Limb (tissue), 2 donors: ENCODE data around the gene TEX54.
"Not testable (repeated sequence)": the region's sequence is repeated elsewhere in the genome, so short reads cannot be mapped to it uniquely, and the experiment has no call there.

ENCODE experiments used
- DNase-seq, 2 donors: peaks; one replicate each; pipeline ENCODE4 v3.0.0-alpha.2; 2016; ENCODE audit errors: extremely low spot score in 2 of 2

TEX54 gene

DNA sequence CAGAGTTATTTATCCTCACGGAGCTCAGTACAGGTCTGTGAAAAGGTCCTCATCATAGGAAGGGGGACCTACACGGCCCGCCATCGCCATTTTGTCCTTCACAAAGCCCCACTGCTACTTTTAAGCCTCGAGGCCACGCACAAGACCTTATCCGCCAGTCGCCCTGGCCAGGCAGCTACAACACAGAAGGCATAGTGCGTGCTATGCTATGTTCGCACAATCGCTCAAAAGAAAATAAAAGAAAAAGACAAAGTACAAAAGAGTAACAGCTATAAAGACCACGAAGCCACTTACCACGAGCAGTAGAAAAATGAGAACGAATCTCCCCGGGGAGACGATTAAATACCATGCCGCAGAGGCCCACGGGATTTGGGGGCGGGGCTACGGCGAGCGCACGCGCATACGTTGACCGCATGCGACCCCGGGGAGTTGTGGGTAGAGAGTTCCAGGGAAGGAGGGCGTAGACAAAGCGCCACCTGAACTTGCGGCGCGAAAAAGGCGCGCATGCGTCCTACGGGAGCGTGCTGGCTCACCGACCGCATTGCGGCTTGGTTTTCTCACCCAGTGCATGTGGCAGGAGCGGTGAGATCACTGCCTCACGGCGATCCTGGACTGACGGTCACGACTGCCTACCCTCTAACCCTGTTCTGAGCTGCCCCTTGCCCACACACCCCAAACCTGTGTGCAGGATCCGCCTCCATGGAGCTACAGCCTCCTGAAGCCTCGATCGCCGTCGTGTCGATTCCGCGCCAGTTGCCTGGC lies 23.1 kb upstream of the TEX54 start:
- peak; percentile 97 to 99 for DNase-seq

DNA sequence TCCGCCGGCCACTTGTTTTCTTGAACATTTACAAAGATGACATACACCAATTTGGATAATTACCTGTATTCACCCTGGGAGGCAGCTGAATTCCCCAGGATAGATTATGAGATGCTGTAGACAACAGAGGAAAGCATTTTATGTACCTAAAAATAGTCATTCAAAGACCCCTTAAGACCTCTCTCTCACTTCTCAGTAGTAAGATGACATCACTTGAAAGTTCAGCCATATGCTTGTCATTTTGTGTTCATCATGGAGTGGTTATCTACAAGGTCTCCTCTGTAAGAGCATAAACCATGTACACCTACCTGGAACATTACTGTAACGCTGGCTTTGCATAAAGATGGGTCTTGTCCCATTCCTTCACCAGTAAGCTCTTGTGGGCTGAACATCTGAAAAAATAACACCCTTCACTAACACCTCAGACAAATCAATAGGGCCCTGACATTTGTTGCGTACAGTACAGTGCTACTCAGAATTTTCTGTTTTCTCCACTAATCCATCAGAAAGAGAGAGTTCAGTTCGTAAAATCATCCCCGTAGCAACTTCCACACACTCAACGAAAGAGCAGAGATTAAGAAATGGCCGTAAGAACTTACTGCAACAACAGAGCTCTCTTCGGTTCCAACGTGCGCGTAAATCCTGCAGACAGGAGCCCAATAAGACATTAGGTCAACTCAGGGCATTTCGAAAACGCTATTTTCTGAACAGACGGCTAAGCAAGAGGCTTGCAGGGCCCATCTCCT lies 22.4 kb upstream of the TEX54 start:
- DNase-seq: no peak

DNA sequence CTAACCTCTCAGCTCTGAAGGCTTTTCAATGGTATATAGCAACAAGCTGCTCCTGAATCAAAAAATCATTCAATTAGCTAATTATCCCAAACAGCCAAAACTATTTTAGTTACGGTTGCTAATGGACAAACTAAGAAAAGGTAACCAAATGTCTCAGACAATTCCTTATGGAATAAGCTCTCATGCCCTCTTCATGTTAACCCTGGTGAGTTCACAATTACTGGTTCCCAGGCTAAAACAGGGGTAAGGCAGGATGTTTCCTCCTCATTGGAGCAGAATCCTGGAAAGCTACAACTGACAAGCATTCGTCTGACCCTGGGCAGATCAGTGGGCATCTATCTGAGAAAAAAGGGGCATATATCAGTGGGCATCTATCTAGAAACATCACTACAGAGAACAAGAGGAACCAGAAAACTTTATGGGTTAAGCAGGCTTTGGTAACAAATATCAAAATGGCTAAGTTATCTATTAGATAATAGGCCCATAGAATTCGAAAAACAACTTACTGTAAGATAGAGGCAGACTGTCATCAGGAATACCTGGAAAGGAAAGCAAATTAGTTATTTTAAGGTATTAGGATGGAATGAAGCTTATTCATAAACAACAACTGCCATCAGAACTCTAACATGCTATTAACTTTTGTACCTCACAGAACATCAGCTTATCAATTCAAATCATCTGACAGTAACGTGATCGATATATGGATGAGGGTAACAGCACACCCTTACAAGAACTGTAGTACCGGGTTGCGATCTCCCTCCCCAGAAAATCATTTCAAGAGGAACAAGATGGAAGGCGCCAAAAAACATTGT lies 21.6 kb upstream of the TEX54 start:
- DNase-seq: no peak

- no peak for DNase-seq
These were observed 20.8 kb upstream of the TEX54 start for GRCh38 chr11:62853279-62853965.

- no peak for DNase-seq
These were observed 20.0 kb upstream of the TEX54 start for GRCh38 chr11:62852523-62853188.

GRCh38 chr11:62851807-62852522 lies 19.3 kb upstream of the TEX54 start:
- no peak for DNase-seq

GRCh38 chr11:62850911-62851806 lies 18.5 kb upstream of the TEX54 start:
- DNase-seq: no peak

GRCh38 chr11:62847767-62848314 lies 15.2 kb upstream of the TEX54 start:
- DNase-seq: no peak

DNA sequence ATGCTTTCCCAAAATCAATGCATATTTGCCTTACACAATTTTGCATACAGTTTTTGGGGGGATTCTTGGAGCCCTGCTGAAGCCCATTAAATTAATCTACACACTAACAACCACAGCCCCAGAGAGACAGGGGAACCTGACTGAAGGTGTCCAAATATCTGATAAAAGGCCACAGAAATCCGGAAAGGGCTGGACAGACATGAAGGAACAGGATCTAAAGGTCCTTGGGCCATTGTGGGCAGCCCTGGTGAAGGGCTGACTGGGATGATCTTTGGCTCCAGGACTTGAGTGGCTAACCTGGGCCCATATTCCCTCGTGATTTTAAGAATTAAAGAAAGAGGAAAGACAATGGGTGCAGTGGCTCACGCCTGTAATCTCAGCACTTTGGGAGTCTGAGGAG lies 13.5 kb upstream of the TEX54 start:
- no peak for DNase-seq

GRCh38 chr11:62844154-62844553 lies 11.5 kb upstream of the TEX54 start:
- no peak for DNase-seq

- DNase-seq: no peak
These were observed 10.8 kb upstream of the TEX54 start for GRCh38 chr11:62843466-62843865.

GRCh38 chr11:62842891-62843290 lies 10.2 kb upstream of the TEX54 start:
- not testable (repeated sequence) for DNase-seq

DNA sequence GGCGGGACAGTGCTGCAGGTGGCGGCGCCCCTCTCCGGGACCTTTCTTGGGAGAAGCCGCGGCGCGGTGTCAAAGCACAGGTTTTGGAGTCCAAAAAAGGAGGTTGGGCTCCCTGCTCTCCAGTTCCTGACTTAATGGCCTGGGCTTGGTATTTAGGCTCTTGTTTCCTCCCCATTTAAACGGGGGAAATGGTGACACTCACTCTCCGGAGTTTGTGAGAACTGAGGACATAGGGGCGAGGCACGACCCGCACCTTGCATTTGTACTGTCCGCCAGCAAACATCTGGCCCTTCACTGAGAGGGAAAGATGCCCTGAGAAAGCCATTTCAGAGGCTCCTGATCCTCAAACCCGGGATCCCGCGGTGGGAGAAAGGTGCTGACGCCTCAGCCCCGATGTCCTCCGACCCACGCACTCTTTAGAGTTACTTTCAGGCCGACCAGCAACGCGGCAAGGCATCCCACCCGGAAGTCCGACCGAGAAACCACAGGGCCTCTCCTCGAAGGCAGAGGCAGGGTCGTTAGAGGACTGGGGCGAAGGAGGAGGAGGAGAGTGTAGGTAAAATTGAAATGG lies 9.6 kb upstream of the TEX54 start:
- peak in 1 of 2 donors; percentile 68 for DNase-seq

DNA sequence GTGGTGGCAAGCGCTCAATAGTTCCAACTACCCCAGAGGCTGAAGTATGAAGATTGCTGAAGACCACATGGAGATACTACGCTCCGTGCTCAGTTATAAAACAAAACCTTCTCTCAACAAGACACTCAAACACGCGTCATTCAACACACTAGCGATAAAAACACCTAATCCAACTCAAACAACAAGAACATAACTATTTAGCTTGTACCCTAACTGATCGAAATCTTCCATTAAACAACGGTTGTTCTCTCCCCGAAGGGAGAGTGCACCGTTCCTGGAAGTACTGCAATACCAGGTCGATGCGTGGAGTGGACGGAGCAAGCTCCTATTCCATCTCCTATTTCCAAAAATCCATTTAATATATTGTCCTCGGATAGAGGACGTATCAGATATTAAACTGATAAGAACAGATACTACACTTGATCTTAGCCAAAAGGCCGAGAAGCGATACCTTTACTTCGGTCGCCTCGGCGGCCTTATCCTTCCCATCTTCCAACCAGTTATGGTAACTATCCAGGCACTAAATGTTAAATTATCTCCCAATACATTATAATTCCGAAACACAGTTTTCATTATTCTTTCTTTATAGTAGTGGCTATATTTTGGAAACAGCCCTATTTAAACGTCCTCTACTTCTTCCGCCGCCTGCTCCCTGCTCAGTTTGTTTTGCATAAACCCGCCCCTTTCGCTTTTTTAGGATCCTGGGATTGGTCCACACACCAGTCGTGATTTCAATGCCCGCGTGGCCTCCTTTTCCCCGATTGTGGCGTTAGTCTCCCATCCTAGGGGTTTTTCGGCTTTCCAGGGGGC lies 8.9 kb upstream of the TEX54 start:
- peak; percentile 91 to 98 for DNase-seq

GRCh38 chr11:62840721-62841360 lies 8.2 kb upstream of the TEX54 start:
- peak in 1 of 2 donors; percentile 73 for DNase-seq

DNA sequence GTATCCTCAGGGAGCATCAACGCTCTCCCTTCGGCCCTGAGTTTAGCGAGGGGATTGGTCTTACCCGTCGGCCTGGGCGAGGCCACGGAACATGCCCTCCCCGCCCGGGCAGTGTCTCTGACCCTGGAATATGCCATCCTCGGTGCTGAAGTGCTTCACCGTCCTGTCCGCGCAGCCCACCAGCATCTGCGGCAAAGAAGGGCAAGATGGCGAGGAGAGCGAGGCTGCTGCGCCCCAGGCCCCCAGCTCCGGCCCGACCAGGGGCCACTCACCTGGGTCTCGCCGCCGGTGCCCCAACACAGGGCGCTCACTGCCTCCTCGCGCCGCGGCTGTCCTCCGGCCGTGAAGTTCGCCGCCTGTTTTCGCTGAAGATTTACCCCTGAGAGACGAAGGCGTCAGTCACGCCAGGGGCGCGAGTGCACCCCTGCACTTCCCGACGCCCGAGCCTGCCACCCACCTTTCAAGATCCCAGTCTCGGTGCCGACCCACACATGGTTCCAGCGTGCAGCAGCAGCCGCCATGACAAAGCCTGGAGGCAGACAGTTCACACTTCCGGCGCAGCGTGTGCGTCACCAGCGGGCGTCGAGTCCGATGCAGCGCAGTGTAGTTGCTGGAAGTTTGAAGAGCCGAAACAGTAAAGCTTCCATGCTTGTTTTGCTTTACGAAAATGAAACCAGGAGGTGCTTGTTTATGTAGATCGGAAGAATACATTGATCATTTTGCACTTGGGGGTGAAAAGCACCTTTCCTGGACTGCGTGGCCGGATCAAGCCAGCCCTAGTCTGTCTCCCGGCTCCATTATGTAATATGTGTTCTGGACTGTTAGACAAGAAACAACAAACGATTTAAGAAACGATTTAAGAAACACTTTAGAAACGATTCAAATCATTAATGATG lies 6.7 kb upstream of the TEX54 start, which contains the start of gene WDR74:
TSS of gene WDR74 (minus strand) at position 541 of the 896 bp plus-strand sequence. CDS start at position 521, 20 bp downstream.
- DNase-seq: peak; percentile 93 to 96
